HepG2 (cell line): ENCODE measurements around the gene ZDHHC18. TPM values are rescaled to one million over a fixed set of nuclear protein-coding genes. Genes with fewer than 3 reads are reported as not detected.

Experiments used
- ARID2 ChIP-seq: sonication (generic); formaldehyde crosslinking; IDR thresholded peaks from 2 replicates; pipeline ENCODE4 v1.8.1; 2022; ENCODE audit warnings: mild to moderate bottlenecking, missing genetic modification reagents, borderline replicate concordance
- FOXC1 ChIP-seq: sonication (generic); formaldehyde crosslinking; IDR thresholded peaks from 2 replicates; pipeline ENCODE4 v1.8.0; 2022; ENCODE audit warnings: mild to moderate bottlenecking, missing genetic modification reagents, borderline replicate concordance
- GPN1 ChIP-seq: sonication (generic); formaldehyde crosslinking; IDR thresholded peaks from 2 replicates; pipeline ENCODE4 v1.5.1; 2020; ENCODE audit warnings: missing genetic modification reagents, borderline replicate concordance
- MEIS2 ChIP-seq: sonication (generic); formaldehyde crosslinking; IDR thresholded peaks from 2 replicates; pipeline ENCODE4 v1.9.0; 2021; ENCODE audit warnings: mild to moderate bottlenecking, missing genetic modification reagents
- PHF20 ChIP-seq: sonication (generic); formaldehyde crosslinking; IDR thresholded peaks from 2 replicates; pipeline ENCODE4 v1.5.0; 2020; ENCODE audit warnings: mild to moderate bottlenecking, missing genetic modification reagents
- REL ChIP-seq: sonication (generic); formaldehyde crosslinking; conservative IDR thresholded peaks from 2 replicates; pipeline ENCODE4 v1.8.0; 2022; ENCODE audit warnings: mild to moderate bottlenecking, missing genetic modification reagents, moderate library complexity
- SALL2 ChIP-seq: sonication (generic); formaldehyde crosslinking; IDR thresholded peaks from 2 replicates; pipeline ENCODE4 v1.8.1; 2023; ENCODE audit warnings: mild to moderate bottlenecking, missing genetic modification reagents, inconsistent platforms
- THAP11 ChIP-seq: IDR thresholded peaks from 2 replicates; pipeline ENCODE4 v1.6.1; 2016; ENCODE audit warnings: missing biosample characterization, missing genetic modification reagents
- ZC3H13 ChIP-seq: sonication (generic); formaldehyde crosslinking; IDR thresholded peaks from 2 replicates; pipeline ENCODE4 v1.8.1; 2023; ENCODE audit warnings: mild to moderate bottlenecking, missing genetic modification reagents, moderate library complexity
- ZNF230 ChIP-seq: sonication (generic); formaldehyde crosslinking; IDR thresholded peaks from 2 replicates; pipeline ENCODE4 v1.4.0; 2020; ENCODE audit warnings: mild to moderate bottlenecking, missing genetic modification reagents
- ZNF598 ChIP-seq: sonication (generic); formaldehyde crosslinking; IDR thresholded peaks from 2 replicates; pipeline ENCODE4 v1.5.1; 2020; ENCODE audit warnings: mild to moderate bottlenecking, missing genetic modification reagents, borderline replicate concordance
- ZNF841 ChIP-seq: sonication (generic); formaldehyde crosslinking; IDR thresholded peaks from 2 replicates; pipeline ENCODE4 v1.8.1; 2023; ENCODE audit warnings: missing genetic modification reagents, borderline replicate concordance
- ZSCAN22 ChIP-seq: sonication (generic); formaldehyde crosslinking; IDR thresholded peaks from 2 replicates; pipeline ENCODE4 v1.4.0; 2020; ENCODE audit warnings: mild to moderate bottlenecking, missing genetic modification reagents
- ZSCAN30 ChIP-seq: sonication (generic); formaldehyde crosslinking; IDR thresholded peaks from 2 replicates; pipeline ENCODE4 v1.5.0; 2020; ENCODE audit warnings: mild to moderate bottlenecking, missing genetic modification reagents
- polyA plus RNA-seq, 8 experiments: library from polyadenylated mRNA; depleted of rRNA in 3 of 8; stranded (reverse) in 7 of 8; unstranded in 1 of 8; fragments of >200 nt; fragmentation: Illumina TruSeq in 4 of 8; extraction: Trizol in 4 of 8; gene quantifications; 2 replicates each; pipeline versions ENCODE4 v1.2.1 to v1.2.3, GENCODE V29; 2011 to 2016; ENCODE audit warnings: low read depth in 4 of 8, missing spikeins in 1 of 8, mixed read lengths in 1 of 8; ENCODE audit not compliant: insufficient read depth in 1 of 8
- total RNA-seq, 5 experiments: library from RNA; depleted of rRNA; stranded (reverse); fragments of >200 nt; fragmentation: Illumina TruSeq; extraction: Trizol; gene quantifications; 2 replicates each; pipeline ENCODE4 v1.2.3, GENCODE V29; 2016; ENCODE audit warnings: low read depth in 1 of 5
- TF ChIP-seq, protein P1 (sequence below): sonication (generic); formaldehyde crosslinking; IDR thresholded peaks from 2 replicates; pipeline ENCODE4 v1.5.0; 2020; ENCODE audit warnings: mild to moderate bottlenecking, missing genetic modification reagents, borderline replicate concordance
- TF ChIP-seq, protein P2 (sequence below): sonication (generic); formaldehyde crosslinking; IDR thresholded peaks from 2 replicates; pipeline ENCODE4; 2020; ENCODE audit warnings: missing genetic modification reagents, mild to moderate bottlenecking, borderline replicate concordance
- TF ChIP-seq, protein P3 (sequence below): sonication (generic); formaldehyde crosslinking; IDR thresholded peaks from 2 replicates; pipeline ENCODE4 v1.5.1; 2020; ENCODE audit warnings: mild to moderate bottlenecking, missing genetic modification reagents, moderate library complexity
- TF ChIP-seq, protein P4 (sequence below): sonication (generic); formaldehyde crosslinking; conservative IDR thresholded peaks from 2 replicates; pipeline ENCODE4 v1.8.1; 2023; ENCODE audit warnings: missing genetic modification reagents

Gene ZDHHC18
- total and polyA plus RNA-seq, 2 of the 13 experiments (the other 11 are each of a cell fraction or from before 2014, with no cell fraction given) = 13.2 to 35.3 TPM

DNA sequence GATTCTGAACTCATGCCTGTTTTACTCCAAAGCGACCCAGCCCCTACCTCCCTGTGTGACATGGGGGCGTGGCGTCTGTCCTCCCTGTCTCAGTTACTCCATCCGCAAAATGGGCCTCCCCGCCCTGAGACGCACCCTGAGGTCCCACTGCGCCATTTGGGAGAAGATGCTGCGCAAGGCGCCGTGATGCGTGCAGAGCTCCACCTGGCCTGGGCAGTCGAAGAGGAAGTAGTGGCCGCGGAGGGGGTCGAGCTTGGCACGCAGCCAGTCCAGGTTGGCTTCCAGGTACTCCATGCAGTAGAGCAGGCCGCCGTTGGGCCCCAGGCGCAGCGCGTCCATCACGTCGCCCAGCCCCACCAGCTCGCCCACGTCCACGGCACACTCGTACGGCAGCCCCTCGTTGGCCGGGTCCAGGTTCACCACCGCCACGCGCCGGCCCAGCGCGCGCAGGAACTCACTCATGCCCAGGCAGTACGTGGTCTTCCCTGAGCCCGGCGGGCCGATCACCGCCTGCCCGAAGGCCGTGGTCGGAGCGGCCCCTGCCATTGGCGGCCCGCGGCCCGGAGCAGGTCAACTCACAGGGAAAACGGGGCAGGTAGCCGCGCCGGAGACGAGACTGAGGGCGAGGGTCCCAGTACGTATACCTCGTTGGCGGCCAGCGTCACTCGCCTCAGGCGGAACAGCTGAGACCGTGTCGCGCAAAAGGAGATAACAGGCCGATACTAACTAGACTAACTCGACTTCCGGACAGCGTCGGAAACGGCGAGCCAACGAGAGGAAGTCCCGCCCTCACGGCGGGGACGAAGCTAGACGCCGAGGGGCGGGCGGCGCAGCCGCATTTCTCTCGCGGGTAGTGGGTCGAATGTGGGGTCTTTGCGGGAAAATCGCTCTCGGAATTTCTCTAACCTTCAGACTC is 63.3 kb downstream of the ZDHHC18 start, which contains the start of gene GPN2 (continued):
- TF ChIP-seq FOXC1 (CRISPR knock-in tag) (peak; percentile 90), REL (CRISPR knock-in tag) (peak; percentile 61; the same call in 1 of the 2 replicates), THAP11 (CRISPR knock-in tag) (peak; percentile 86), ZSCAN30 (no peak), ZNF841 (CRISPR knock-in tag) (peak; percentile 80; the same call in 1 of the 2 replicates), ARID2 (CRISPR knock-in tag) (0 out of 2 replicates have a peak, but pooled peaks have one; percentile 62), PHF20 (CRISPR knock-in tag) (peak; percentile 93), ZNF598 (CRISPR knock-in tag) (peak; percentile 92; the same call in 1 of the 2 replicates), ZC3H13 (peak; percentile 99), GPN1 (no peak), ZNF230 (peak; percentile 53), SALL2 (CRISPR knock-in tag) (peak; percentile 52; the same call in 1 of the 2 replicates), ZSCAN22 (CRISPR knock-in tag) (no peak), MEIS2 (CRISPR knock-in tag) (peak; percentile 69)
- TF ChIP-seq, protein P1, sequence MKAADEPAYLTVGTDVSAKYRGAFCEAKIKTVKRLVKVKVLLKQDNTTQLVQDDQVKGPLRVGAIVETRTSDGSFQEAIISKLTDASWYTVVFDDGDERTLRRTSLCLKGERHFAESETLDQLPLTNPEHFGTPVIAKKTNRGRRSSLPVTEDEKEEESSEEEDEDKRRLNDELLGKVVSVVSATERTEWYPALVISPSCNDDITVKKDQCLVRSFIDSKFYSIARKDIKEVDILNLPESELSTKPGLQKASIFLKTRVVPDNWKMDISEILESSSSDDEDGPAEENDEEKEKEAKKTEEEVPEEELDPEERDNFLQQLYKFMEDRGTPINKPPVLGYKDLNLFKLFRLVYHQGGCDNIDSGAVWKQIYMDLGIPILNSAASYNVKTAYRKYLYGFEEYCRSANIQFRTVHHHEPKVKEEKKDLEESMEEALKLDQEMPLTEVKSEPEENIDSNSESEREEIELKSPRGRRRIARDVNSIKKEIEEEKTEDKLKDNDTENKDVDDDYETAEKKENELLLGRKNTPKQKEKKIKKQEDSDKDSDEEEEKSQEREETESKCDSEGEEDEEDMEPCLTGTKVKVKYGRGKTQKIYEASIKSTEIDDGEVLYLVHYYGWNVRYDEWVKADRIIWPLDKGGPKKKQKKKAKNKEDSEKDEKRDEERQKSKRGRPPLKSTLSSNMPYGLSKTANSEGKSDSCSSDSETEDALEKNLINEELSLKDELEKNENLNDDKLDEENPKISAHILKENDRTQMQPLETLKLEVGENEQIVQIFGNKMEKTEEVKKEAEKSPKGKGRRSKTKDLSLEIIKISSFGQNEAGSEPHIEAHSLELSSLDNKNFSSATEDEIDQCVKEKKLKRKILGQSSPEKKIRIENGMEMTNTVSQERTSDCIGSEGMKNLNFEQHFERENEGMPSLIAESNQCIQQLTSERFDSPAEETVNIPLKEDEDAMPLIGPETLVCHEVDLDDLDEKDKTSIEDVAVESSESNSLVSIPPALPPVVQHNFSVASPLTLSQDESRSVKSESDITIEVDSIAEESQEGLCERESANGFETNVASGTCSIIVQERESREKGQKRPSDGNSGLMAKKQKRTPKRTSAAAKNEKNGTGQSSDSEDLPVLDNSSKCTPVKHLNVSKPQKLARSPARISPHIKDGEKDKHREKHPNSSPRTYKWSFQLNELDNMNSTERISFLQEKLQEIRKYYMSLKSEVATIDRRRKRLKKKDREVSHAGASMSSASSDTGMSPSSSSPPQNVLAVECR (CRISPR knock-in tag) = peak; percentile 98
- TF ChIP-seq, protein P2, sequence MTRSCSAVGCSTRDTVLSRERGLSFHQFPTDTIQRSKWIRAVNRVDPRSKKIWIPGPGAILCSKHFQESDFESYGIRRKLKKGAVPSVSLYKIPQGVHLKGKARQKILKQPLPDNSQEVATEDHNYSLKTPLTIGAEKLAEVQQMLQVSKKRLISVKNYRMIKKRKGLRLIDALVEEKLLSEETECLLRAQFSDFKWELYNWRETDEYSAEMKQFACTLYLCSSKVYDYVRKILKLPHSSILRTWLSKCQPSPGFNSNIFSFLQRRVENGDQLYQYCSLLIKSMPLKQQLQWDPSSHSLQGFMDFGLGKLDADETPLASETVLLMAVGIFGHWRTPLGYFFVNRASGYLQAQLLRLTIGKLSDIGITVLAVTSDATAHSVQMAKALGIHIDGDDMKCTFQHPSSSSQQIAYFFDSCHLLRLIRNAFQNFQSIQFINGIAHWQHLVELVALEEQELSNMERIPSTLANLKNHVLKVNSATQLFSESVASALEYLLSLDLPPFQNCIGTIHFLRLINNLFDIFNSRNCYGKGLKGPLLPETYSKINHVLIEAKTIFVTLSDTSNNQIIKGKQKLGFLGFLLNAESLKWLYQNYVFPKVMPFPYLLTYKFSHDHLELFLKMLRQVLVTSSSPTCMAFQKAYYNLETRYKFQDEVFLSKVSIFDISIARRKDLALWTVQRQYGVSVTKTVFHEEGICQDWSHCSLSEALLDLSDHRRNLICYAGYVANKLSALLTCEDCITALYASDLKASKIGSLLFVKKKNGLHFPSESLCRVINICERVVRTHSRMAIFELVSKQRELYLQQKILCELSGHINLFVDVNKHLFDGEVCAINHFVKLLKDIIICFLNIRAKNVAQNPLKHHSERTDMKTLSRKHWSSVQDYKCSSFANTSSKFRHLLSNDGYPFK (CRISPR knock-in tag) = peak; percentile 75; the same call in 1 of the 2 replicates
- TF ChIP-seq, protein P3, sequence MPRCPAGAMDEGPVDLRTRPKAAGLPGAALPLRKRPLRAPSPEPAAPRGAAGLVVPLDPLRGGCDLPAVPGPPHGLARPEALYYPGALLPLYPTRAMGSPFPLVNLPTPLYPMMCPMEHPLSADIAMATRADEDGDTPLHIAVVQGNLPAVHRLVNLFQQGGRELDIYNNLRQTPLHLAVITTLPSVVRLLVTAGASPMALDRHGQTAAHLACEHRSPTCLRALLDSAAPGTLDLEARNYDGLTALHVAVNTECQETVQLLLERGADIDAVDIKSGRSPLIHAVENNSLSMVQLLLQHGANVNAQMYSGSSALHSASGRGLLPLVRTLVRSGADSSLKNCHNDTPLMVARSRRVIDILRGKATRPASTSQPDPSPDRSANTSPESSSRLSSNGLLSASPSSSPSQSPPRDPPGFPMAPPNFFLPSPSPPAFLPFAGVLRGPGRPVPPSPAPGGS = no peak; the same call in 1 of the 2 replicates
- TF ChIP-seq, protein P4, sequence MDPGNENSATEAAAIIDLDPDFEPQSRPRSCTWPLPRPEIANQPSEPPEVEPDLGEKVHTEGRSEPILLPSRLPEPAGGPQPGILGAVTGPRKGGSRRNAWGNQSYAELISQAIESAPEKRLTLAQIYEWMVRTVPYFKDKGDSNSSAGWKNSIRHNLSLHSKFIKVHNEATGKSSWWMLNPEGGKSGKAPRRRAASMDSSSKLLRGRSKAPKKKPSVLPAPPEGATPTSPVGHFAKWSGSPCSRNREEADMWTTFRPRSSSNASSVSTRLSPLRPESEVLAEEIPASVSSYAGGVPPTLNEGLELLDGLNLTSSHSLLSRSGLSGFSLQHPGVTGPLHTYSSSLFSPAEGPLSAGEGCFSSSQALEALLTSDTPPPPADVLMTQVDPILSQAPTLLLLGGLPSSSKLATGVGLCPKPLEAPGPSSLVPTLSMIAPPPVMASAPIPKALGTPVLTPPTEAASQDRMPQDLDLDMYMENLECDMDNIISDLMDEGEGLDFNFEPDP (CRISPR knock-in tag) = no peak
